Glomerular visceral epithelial cell (primary cell): ENCODE data around the gene PIK3C3.
"Not testable (repeated sequence)": the region's sequence is repeated elsewhere in the genome, so short reads cannot be mapped to it uniquely, and the experiment has no call there.

Experiments
- DNase-seq: peaks from one replicate; pipeline ENCODE4 v3.0.0-alpha.2; 2016; ENCODE audit errors: extremely low spot score

The PIK3C3 gene

GRCh38 chr18:41965634-41966255 lies 10.7 kb downstream of the PIK3C3 start:
- no peak for DNase-seq

DNA sequence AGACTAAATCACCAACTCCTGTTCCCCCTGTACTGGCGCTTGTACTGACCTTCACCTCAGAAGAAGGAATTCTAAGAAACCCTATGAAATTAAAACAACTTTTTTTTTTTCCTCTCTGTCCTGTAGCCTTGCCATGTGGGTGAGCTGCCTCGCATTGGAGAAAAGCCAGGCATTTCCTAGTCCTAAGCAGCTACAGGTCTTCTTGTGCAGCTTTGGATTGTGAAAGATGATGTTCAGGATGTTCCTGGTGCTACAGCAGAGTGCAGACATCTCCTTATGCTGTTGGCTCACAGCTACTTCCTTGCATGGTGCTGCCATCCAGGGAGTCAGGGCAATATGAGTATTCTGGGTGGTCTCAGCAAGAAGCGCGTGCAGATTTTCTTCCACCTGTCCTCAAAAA lies 11.9 kb downstream of the PIK3C3 start:
- DNase-seq = no peak

DNA sequence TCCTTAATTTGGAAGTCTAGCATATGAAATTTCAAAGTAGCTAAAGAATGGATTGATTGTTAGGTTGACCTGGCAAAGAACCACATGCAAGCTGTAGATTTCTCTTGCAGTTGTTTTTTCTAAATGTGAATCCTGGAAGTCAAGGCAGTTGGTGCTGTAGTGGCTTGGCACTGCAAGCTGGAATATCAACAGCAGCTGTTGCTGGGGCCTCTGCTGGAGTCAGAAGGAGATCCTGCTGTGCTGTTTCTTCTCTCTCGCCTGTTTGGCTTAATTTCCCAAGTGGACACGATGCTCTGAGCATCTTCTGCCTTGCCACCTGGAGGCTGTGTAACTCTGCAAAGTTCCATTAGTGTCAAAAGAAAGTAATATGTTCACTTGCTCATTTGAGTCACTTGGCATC lies 12.6 kb downstream of the PIK3C3 start:
- DNase-seq = no peak

DNA sequence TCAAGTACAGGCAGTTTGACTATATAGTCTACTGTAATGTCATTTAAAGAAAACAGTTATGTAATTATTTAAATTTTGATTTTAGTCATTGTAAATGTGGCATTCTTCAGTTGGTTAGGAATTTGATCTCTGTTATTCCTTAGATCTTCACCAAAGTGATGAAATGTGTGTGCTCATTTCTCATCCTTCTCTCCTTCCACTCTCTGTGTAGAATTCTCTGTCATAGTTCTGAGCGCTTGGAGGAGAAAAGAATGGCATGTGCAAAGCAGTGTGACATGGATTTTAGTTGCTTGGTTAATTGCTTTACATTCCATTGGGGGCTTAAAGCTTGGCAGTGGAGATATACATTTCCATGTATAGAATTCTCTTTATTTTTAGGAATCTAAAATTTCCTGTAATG lies 14.8 kb downstream of the PIK3C3 start:
- DNase-seq = no peak

GRCh38 chr18:41972067-41972925 lies 17.3 kb downstream of the PIK3C3 start:
- DNase-seq = peak; percentile 8

- DNase-seq = peak; percentile 11
Measured at GRCh38 chr18:41973983-41974382, 18.9 kb downstream of the PIK3C3 start.

GRCh38 chr18:41974796-41975201 lies 19.8 kb downstream of the PIK3C3 start:
- peak; percentile 6 for DNase-seq

DNA sequence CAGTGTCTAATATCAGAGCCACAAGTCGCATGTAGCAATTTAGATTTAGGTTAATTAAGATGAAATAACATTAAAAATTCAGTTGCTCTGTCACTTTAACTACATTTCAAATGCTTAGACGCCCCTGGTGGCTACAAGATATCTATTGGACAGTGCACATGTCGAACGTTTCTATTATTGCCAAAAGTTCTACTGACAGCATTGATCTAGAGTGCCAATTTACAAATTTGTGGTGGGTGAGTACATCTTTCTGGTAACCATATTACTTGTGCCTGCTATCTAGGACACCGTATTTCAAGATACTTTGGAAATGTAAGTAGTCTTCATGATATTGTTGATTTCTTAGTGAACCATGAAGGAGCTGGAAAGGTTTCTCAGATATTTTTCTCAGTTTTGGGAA lies 20.2 kb downstream of the PIK3C3 start:
- DNase-seq = no peak

GRCh38 chr18:41977233-41977632 lies 22.2 kb downstream of the PIK3C3 start:
- no peak for DNase-seq

GRCh38 chr18:41982942-41983660 lies 28.1 kb downstream of the PIK3C3 start:
- no peak for DNase-seq

DNA sequence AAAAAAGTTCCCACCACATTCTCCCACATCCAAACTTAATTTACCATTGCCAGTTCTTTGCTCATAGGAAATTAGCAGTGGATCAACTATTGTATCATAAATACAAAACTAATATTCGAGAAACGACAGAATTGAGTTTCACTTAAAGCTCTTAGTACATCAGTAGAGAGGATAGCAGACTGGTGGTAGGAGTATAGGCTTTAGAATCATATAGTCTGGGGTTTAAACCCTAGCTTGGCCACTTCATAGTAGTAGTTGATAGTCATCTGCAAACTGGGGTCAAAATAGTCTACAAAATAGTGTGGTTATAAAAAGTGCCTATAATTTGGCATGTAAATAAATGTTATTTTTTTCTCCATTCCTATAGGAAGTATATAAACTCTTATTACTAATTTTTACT lies 30.9 kb downstream of the PIK3C3 start:
- DNase-seq = no peak

GRCh38 chr18:41989508-41989907 lies 34.5 kb downstream of the PIK3C3 start:
- no peak for DNase-seq

DNA sequence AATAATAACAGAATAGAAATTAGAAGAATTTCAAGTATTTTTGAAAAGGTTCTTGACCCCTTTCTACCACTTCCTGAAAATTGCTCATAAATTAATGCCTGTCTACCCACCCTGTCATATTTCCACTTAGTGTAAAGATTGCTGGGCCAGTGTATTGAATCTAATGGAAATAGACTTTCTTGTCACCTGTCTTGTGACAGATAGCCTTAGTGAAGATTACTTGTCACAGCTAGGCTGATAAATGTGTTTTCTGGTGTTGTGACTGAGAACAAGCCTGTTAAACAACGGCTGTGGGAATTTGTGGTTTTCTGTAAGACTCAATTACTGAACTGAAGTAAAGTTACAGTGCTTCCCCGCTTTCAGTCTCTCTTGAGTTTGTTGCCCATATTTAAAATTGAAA lies 37.0 kb downstream of the PIK3C3 start:
- no peak for DNase-seq

DNA sequence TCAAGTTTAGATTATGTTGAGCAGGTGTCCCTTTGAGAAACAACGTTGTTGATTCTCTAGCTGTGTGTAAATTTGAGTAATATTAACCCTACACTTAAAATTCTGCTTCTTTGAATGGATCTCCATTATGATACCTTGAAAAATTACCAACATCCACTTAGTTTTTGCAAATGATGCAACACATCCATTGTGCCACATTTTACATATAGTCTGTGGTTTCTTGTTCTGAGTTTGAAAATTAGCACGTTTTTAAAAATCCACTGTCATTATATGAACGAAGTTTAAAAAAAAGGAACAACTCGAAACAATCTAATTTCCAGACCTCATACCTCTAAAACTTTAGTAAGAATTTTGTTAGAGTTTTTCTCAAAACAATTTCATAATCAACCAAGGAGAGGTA lies 37.7 kb downstream of the PIK3C3 start:
- DNase-seq = no peak

DNA sequence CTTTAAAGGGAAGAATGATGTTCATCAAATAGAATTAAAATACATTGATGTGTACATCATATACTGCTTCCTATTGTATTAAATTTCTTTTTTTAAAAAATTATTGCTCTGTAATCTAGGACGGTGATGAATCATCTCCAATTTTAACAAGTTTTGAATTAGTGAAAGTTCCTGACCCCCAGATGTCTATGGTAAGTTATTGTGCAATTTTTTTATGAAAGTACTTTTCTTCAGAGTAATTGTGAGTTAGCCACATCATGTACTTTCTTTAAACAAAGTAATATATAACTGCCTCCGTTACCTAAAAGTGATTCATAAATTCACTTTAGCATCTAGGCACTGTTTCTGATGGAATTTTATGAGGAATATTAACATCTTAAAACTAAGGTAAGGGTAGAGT lies 38.1 kb downstream of the PIK3C3 start:
- DNase-seq = no peak

GRCh38 chr18:41996020-41996419 lies 41.0 kb downstream of the PIK3C3 start:
- no peak for DNase-seq

- DNase-seq = no peak
Measured at GRCh38 chr18:41999751-42000150, 44.7 kb downstream of the PIK3C3 start.

DNA sequence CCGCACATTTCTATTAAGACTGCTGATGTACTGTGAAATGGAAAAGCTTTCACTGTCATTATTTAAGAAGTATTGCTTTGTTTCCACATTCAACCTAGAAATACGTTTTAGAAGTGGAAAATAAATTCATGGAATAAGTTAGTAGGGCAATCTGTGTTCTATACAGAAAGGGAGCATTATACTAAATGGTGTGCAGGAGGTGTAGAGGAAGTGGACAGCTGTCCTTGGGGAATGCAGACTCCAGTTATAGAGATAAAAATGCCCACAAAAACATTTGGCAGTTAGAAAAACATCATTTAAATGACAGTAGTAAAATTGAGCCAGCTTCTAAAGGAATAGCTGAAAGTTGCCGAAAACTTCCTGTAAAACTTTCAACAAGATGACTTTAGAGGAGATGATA lies 46.8 kb downstream of the PIK3C3 start:
- DNase-seq = no peak

- no peak for DNase-seq
Measured at GRCh38 chr18:42004653-42005052, 49.6 kb downstream of the PIK3C3 start.

DNA sequence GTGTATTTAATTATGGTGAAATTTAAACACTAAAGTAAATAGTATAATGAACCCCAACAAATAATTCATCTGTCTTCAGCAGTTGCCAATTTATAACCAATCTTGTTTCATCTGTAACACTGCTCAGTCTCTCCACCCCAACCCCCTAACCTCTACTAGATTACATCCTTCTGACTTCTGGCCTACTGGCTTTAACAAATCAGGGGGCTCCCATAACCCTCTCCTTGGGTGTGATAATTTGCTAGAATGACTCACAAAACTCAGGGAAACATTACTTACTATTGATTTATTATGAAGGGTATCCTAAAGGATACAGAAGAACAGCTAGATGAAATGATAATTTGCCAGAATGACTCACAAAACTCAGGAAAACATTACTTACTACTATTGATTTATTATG lies 50.7 kb downstream of the PIK3C3 start:
- DNase-seq = no peak

GRCh38 chr18:42009457-42009856 lies 54.4 kb downstream of the PIK3C3 start:
- DNase-seq = not testable (repeated sequence)

DNA sequence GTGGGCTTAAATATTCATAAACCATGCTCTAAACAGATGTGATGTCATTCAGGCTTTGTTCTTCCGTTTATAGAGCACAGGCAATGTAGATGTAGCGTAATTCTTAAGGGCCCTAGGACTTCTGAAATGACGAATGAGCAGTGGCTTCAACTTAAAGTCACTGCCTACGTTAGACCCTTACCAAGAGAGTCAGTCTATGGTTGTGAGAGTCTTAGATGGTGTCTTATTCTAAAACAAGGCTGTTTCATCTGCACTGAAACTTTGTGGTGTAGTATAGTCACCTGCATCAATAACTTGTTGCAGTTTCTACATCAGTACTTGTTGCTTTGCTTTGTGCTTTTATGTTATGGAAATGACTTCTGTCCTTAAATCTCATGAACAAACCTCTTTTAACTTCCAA lies 56.0 kb downstream of the PIK3C3 start:
- DNase-seq = no peak

- DNase-seq = no peak
Measured at GRCh38 chr18:42018831-42019230, 63.8 kb downstream of the PIK3C3 start.
